ENCODE measurements around the gene MOV10L1.
"Not testable (repeated sequence)": the region's sequence is repeated elsewhere in the genome, so short reads cannot be mapped to it uniquely, and the experiment has no call there.

The MOV10L1 gene

GRCh38 chr22:50137277-50137676 lies 47.5 kb downstream of the MOV10L1 start:
- not testable (repeated sequence) for H3K9me3 ChIP-seq (ENCODE audit: control insufficient read depth, insufficient read depth, low read length); H3K9ac ChIP-seq (ENCODE audit: low read depth, low read length); H3K4me1 ChIP-seq (ENCODE audit: control insufficient read depth, insufficient read depth, low read length); H3K4me3 ChIP-seq (ENCODE audit: low read depth, low read length); H3K27me3 ChIP-seq (ENCODE audit: control insufficient read depth, insufficient read depth, low read length); H3K36me3 ChIP-seq (ENCODE audit: control insufficient read depth, insufficient read depth, low read length)

- no peaks in the 10 kb centered on the region for H3K27me3 ChIP-seq (ENCODE audit: control insufficient read depth, insufficient read depth, low read length)
- no peak overlapping the region for H3K9ac ChIP-seq (ENCODE audit: low read depth, low read length)
- no peaks in the 10 kb centered on the region for H3K9me3 ChIP-seq (ENCODE audit: control insufficient read depth, insufficient read depth, low read length)
- H3K4me1 ChIP-seq (ENCODE audit: control insufficient read depth, insufficient read depth, low read length): no peaks in the 10 kb centered on the region
- no peak overlapping the region for H3K4me3 ChIP-seq (ENCODE audit: low read depth, low read length)
- no peaks in the 10 kb centered on the region for H3K36me3 ChIP-seq (ENCODE audit: control insufficient read depth, insufficient read depth, low read length)
Measured at GRCh38 chr22:50138041-50138440, 48.2 kb downstream of the MOV10L1 start.

- Histone ChIP-seq H3K9ac (ENCODE audit: low read depth, low read length) (no peak overlapping the region), H3K4me1 (ENCODE audit: control insufficient read depth, insufficient read depth, low read length) (no peaks in the 10 kb centered on the region), H3K4me3 (ENCODE audit: low read depth, low read length) (no peak overlapping the region), H3K9me3 (ENCODE audit: control insufficient read depth, insufficient read depth, low read length) (no peaks in the 10 kb centered on the region), H3K27me3 (ENCODE audit: control insufficient read depth, insufficient read depth, low read length) (no peaks in the 10 kb centered on the region), H3K36me3 (ENCODE audit: control insufficient read depth, insufficient read depth, low read length) (no peaks in the 10 kb centered on the region)
Measured at GRCh38 chr22:50138988-50139387, 49.2 kb downstream of the MOV10L1 start.

- no peak overlapping the region for H3K9ac ChIP-seq (ENCODE audit: low read depth, low read length)
- H3K27me3 ChIP-seq (ENCODE audit: control insufficient read depth, insufficient read depth, low read length): no peaks in the 10 kb centered on the region
- no peaks in the 10 kb centered on the region for H3K36me3 ChIP-seq (ENCODE audit: control insufficient read depth, insufficient read depth, low read length)
- no peaks in the 10 kb centered on the region for H3K4me1 ChIP-seq (ENCODE audit: control insufficient read depth, insufficient read depth, low read length)
- no peak overlapping the region for H3K4me3 ChIP-seq (ENCODE audit: low read depth, low read length)
- H3K9me3 ChIP-seq (ENCODE audit: control insufficient read depth, insufficient read depth, low read length): no peaks in the 10 kb centered on the region
Measured at GRCh38 chr22:50139843-50140415, 50.1 kb downstream of the MOV10L1 start.

GRCh38 chr22:50140615-50141014 lies 50.8 kb downstream of the MOV10L1 start:
- no peaks in the 10 kb centered on the region for H3K9me3 ChIP-seq (ENCODE audit: control insufficient read depth, insufficient read depth, low read length)
- no peaks in the 10 kb centered on the region for H3K4me1 ChIP-seq (ENCODE audit: control insufficient read depth, insufficient read depth, low read length)
- no peaks in the 10 kb centered on the region for H3K27me3 ChIP-seq (ENCODE audit: control insufficient read depth, insufficient read depth, low read length)
- H3K4me3 ChIP-seq (ENCODE audit: low read depth, low read length): no peak overlapping the region
- H3K36me3 ChIP-seq (ENCODE audit: control insufficient read depth, insufficient read depth, low read length): no peaks in the 10 kb centered on the region
- no peak overlapping the region for H3K9ac ChIP-seq (ENCODE audit: low read depth, low read length)

- no peaks in the 10 kb centered on the region for H3K4me1 ChIP-seq (ENCODE audit: control insufficient read depth, insufficient read depth, low read length)
Measured at GRCh38 chr22:50141462-50141861, 51.7 kb downstream of the MOV10L1 start.

GRCh38 chr22:50141891-50142363 lies 52.1 kb downstream of the MOV10L1 start:
- no peaks in the 10 kb centered on the region for H3K9me3 ChIP-seq (ENCODE audit: control insufficient read depth, insufficient read depth, low read length)
- H3K27me3 ChIP-seq (ENCODE audit: control insufficient read depth, insufficient read depth, low read length): no peaks in the 10 kb centered on the region
- no peaks in the 10 kb centered on the region for H3K4me1 ChIP-seq (ENCODE audit: control insufficient read depth, insufficient read depth, low read length)
- no peak overlapping the region for H3K9ac ChIP-seq (ENCODE audit: low read depth, low read length)
- no peaks in the 10 kb centered on the region for H3K36me3 ChIP-seq (ENCODE audit: control insufficient read depth, insufficient read depth, low read length)
- no peak overlapping the region for H3K4me3 ChIP-seq (ENCODE audit: low read depth, low read length)

More at GRCh38 chr22:50141462-50141861, 51.7 kb downstream of the MOV10L1 start:
- no peaks in the 10 kb centered on the region for H3K36me3 ChIP-seq (ENCODE audit: control insufficient read depth, insufficient read depth, low read length)
- H3K9me3 ChIP-seq (ENCODE audit: control insufficient read depth, insufficient read depth, low read length): no peaks in the 10 kb centered on the region
- H3K27me3 ChIP-seq (ENCODE audit: control insufficient read depth, insufficient read depth, low read length): no peaks in the 10 kb centered on the region
- no peak overlapping the region for H3K4me3 ChIP-seq (ENCODE audit: low read depth, low read length)
- H3K9ac ChIP-seq (ENCODE audit: low read depth, low read length): no peak overlapping the region

- no peaks in the 10 kb centered on the region for H3K27me3 ChIP-seq (ENCODE audit: control insufficient read depth, insufficient read depth, low read length)
- H3K4me1 ChIP-seq (ENCODE audit: control insufficient read depth, insufficient read depth, low read length): no peaks in the 10 kb centered on the region
- no peaks in the 10 kb centered on the region for H3K9me3 ChIP-seq (ENCODE audit: control insufficient read depth, insufficient read depth, low read length)
Measured at GRCh38 chr22:50143096-50143495, 53.3 kb downstream of the MOV10L1 start.

GRCh38 chr22:50144005-50144614 lies 54.3 kb downstream of the MOV10L1 start:
- Histone ChIP-seq H3K4me3 (ENCODE audit: low read depth, low read length) (no peak overlapping the region), H3K9ac (ENCODE audit: low read depth, low read length) (no peak overlapping the region), H3K4me1 (ENCODE audit: control insufficient read depth, insufficient read depth, low read length) (no peaks in the 10 kb centered on the region), H3K36me3 (ENCODE audit: control insufficient read depth, insufficient read depth, low read length) (no peaks in the 10 kb centered on the region), H3K27me3 (ENCODE audit: control insufficient read depth, insufficient read depth, low read length) (no peaks in the 10 kb centered on the region), H3K9me3 (ENCODE audit: control insufficient read depth, insufficient read depth, low read length) (no peaks in the 10 kb centered on the region)

More at GRCh38 chr22:50143096-50143495, 53.3 kb downstream of the MOV10L1 start:
- Histone ChIP-seq H3K4me3 (ENCODE audit: low read depth, low read length) (no peak overlapping the region), H3K36me3 (ENCODE audit: control insufficient read depth, insufficient read depth, low read length) (no peaks in the 10 kb centered on the region), H3K9ac (ENCODE audit: low read depth, low read length) (no peak overlapping the region)

- Histone ChIP-seq H3K4me3 (ENCODE audit: low read depth, low read length) (no peak overlapping the region), H3K27me3 (ENCODE audit: control insufficient read depth, insufficient read depth, low read length) (no peaks in the 10 kb centered on the region), H3K9ac (ENCODE audit: low read depth, low read length) (no peak overlapping the region), H3K36me3 (ENCODE audit: control insufficient read depth, insufficient read depth, low read length) (no peaks in the 10 kb centered on the region), H3K4me1 (ENCODE audit: control insufficient read depth, insufficient read depth, low read length) (no peaks in the 10 kb centered on the region), H3K9me3 (ENCODE audit: control insufficient read depth, insufficient read depth, low read length) (no peaks in the 10 kb centered on the region)
Measured at GRCh38 chr22:50145721-50146438, 56.1 kb downstream of the MOV10L1 start.

GRCh38 chr22:50146439-50147238 lies 56.8 kb downstream of the MOV10L1 start:
- Histone ChIP-seq H3K36me3 (ENCODE audit: control insufficient read depth, insufficient read depth, low read length) (no peaks in the 10 kb centered on the region), H3K9me3 (ENCODE audit: control insufficient read depth, insufficient read depth, low read length) (no peaks in the 10 kb centered on the region), H3K9ac (ENCODE audit: low read depth, low read length) (no peak overlapping the region), H3K27me3 (ENCODE audit: control insufficient read depth, insufficient read depth, low read length) (no peaks in the 10 kb centered on the region), H3K4me1 (ENCODE audit: control insufficient read depth, insufficient read depth, low read length) (no peaks in the 10 kb centered on the region), H3K4me3 (ENCODE audit: low read depth, low read length) (no peak overlapping the region)
